ENCODE data around the gene MEGF9. TPM values are rescaled to one million over a fixed set of nuclear protein-coding genes. Genes with fewer than 3 reads are reported as not detected.
A peak's percentile ranks its signal among the peaks of the same experiment; 100 is the strongest.

Gene MEGF9
- polyA plus RNA-seq, 1 of the 3 experiments (the other 2 are of a cell fraction) = 1.8 TPM

- Histone ChIP-seq H3K27ac (ENCODE audit: low read depth in 2 of 2, low read length in 1 of 2) (peak overlapping the region in 1 of 2 experiments; percentile 79; a peak in 1 of 4 replicates), H4K20me1 (ENCODE audit: insufficient read depth) (no peaks in the 10 kb centered on the region), H3K27me3 (ENCODE audit: insufficient read depth) (no peaks in the 10 kb centered on the region), H3K4me1 (ENCODE audit: control insufficient read depth in 1 of 2, insufficient read depth in 2 of 2, low read depth in 1 of 2, low read length in 1 of 2) (peaks cover 0 to 18% of the 10 kb centered on the region in 2 experiments; a peak in 2 of 4 replicates), H2AFZ (ENCODE audit: low read depth) (no peak overlapping the region), H3K9me3 (no peaks in the 10 kb centered on the region), H3K9me2 (no peaks in the 10 kb centered on the region), H3K9ac (no peak overlapping the region), H3K4me2 (no peak overlapping the region), H3K4me3 (ENCODE audit: low read depth in 2 of 2, low read length in 1 of 2) (no peak overlapping the region), H3K36me3 (replicated peaks in 1 of 2; ENCODE audit: control insufficient read depth in 1 of 2, insufficient read depth in 2 of 2, low read length in 1 of 2) (no peaks in the 10 kb centered on the region), H3F3A (replicated peaks; ENCODE audit: insufficient read depth) (no peaks in the 10 kb centered on the region), H3K79me2 (ENCODE audit: insufficient read depth) (0 out of 2 replicates have a peak, but pooled peaks cover 4% of the 10 kb centered on the region)
- ChIA-PET POLR2A (no interaction called here), CTCF (no interaction called here)
- peak; percentile 25 for DNase-seq
- 66% methylated on average over 2 of the region's 2 CpGs for WGBS (ENCODE audit: low lambda C conversion rate)
- TF ChIP-seq YY1 (IDR thresholded peaks at IDR 0.05; ENCODE audit: low read depth) (no peak), GATA2 (CRISPR knock-in tag; IDR thresholded peaks at IDR 0.05) (peak; percentile 42; the same call in 1 of the 2 replicates), RXRA (IDR thresholded peaks at IDR 0.05; ENCODE audit: borderline replicate concordance, low read depth) (no peak), RAD21 (IDR thresholded peaks at IDR 0.05; ENCODE audit: low read length) (no peak; the same call in 1 of the 2 replicates), ZBTB33 (IDR thresholded peaks at IDR 0.05; ENCODE audit: borderline replicate concordance, low read depth) (no peak), EP300 (IDR thresholded peaks at IDR 0.05; ENCODE audit: borderline replicate concordance in 1 of 2, low read depth in 1 of 2, low read length in 1 of 2) (peak in 1 of 2 experiments; percentile 82; a peak in 2 of 4 replicates), GABPA (IDR thresholded peaks at IDR 0.05; ENCODE audit: low read depth) (no peak), SIN3A (IDR thresholded peaks at IDR 0.05; ENCODE audit: borderline replicate concordance, low read depth, low read length) (no peak), USF2 (IDR thresholded peaks at IDR 0.05; ENCODE audit: borderline replicate concordance, low read depth, low read length) (no peak), FOXM1 (IDR thresholded peaks at IDR 0.05; ENCODE audit: low read depth) (no peak), CHD2 (IDR thresholded peaks at IDR 0.05; ENCODE audit: low read length, partially characterized antibody) (peak; percentile 30)
- TF ChIP-seq, protein P1, sequence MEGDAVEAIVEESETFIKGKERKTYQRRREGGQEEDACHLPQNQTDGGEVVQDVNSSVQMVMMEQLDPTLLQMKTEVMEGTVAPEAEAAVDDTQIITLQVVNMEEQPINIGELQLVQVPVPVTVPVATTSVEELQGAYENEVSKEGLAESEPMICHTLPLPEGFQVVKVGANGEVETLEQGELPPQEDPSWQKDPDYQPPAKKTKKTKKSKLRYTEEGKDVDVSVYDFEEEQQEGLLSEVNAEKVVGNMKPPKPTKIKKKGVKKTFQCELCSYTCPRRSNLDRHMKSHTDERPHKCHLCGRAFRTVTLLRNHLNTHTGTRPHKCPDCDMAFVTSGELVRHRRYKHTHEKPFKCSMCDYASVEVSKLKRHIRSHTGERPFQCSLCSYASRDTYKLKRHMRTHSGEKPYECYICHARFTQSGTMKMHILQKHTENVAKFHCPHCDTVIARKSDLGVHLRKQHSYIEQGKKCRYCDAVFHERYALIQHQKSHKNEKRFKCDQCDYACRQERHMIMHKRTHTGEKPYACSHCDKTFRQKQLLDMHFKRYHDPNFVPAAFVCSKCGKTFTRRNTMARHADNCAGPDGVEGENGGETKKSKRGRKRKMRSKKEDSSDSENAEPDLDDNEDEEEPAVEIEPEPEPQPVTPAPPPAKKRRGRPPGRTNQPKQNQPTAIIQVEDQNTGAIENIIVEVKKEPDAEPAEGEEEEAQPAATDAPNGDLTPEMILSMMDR (IDR thresholded peaks at IDR 0.05) = no peak
- TF ChIP-seq, protein P2, sequence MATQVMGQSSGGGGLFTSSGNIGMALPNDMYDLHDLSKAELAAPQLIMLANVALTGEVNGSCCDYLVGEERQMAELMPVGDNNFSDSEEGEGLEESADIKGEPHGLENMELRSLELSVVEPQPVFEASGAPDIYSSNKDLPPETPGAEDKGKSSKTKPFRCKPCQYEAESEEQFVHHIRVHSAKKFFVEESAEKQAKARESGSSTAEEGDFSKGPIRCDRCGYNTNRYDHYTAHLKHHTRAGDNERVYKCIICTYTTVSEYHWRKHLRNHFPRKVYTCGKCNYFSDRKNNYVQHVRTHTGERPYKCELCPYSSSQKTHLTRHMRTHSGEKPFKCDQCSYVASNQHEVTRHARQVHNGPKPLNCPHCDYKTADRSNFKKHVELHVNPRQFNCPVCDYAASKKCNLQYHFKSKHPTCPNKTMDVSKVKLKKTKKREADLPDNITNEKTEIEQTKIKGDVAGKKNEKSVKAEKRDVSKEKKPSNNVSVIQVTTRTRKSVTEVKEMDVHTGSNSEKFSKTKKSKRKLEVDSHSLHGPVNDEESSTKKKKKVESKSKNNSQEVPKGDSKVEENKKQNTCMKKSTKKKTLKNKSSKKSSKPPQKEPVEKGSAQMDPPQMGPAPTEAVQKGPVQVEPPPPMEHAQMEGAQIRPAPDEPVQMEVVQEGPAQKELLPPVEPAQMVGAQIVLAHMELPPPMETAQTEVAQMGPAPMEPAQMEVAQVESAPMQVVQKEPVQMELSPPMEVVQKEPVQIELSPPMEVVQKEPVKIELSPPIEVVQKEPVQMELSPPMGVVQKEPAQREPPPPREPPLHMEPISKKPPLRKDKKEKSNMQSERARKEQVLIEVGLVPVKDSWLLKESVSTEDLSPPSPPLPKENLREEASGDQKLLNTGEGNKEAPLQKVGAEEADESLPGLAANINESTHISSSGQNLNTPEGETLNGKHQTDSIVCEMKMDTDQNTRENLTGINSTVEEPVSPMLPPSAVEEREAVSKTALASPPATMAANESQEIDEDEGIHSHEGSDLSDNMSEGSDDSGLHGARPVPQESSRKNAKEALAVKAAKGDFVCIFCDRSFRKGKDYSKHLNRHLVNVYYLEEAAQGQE (IDR thresholded peaks at IDR 0.05; ENCODE audit: low read depth, low read length) = no peak
Measured at GRCh38 chr9:120659676-120660075, 54.6 kb downstream of the MEGF9 start.

Data from SK-N-SH (cell line).